HUDEP-2 (cell line): ENCODE data around the gene UBE2A.
A peak's percentile ranks its signal among the peaks of the same experiment; 100 is the strongest.

ENCODE experiments used
- DNase-seq, 76 experiments: peaks; one replicate each; lab custom pipeline; 2025; ENCODE audit not compliant: unreplicated experiment in 76 of 76; lab: John Stamatoyannopoulos, UW

The UBE2A gene

DNA sequence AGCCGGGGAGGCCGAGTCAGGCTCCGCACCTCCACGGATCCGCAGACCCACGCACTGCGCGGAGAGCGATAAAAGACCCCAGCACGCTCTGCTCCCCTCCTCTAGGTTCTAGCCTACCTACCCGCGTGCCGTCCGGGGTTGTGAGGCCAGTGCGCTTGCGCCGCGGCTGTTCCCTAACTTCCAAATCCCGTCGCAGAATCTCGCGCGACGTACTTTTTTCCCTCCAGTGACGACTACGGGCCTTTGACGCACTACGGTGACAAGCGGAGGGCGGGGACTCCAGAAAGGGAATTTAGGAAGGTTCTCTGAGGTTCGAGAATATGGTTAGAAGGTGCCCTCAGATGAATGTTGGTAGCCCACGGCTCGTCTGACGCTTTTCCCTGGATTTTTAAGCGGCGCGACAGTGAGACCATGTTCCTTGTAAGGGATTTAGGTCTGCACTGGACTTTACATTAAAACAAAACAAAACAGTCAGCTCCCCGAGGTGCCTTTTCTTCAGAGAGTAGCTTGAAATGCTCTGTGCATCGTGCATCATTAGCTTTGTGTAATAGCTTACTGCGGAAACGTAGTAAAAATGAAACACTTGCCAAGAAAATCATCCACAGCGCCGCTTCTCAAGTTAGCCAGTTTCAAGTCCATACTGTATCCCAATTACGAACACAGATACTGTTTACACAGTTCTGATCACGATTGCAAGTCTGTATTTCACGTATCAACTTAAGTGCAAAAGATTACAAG lies 32.1 kb downstream of the UBE2A start, which contains the start of gene NKRF:
NKRF (minus strand) TSS at position 145 of the 738 bp plus-strand sequence.
- DNase-seq, result peak; percentile 2 to 88 (median 74)

DNA sequence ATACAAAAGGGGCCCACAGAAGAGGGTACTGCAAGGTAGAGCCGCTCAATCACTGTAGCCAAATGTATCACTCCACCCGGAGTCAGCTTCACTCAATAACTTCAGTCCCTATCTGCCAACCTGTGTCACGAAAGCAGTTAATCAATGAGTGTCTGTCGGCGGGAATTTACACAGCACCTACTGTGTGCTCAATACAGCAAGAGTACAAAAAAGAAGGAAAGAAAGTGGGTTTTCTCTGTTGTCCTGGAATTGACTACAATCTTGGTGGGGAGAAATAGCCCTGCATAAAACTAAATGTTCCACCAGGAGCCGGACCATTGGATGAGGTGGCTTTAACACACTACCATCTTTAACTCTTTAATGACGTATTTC lies 32.6 kb downstream of the UBE2A start:
- no peak for DNase-seq

DNA sequence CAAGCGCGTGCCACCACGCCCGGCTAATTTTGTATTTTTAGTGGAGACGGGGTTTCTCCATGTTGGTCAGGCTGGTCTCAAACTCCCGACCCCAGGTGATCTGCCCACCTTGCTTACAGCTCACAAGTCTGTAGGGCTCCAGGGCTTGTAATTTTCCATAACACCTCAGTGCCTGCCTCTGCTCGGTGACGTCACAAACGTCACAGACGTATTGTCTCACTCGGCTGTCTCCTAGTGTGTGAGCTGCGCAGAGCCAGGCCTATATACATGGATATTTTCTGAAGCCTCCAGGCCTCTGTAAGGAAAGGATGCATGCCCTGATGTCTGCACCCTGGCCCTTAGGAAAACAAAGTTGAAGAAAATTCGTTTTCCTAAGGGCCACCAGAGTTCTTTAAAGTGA lies 40.4 kb downstream of the UBE2A start:
- DNase-seq, result no peak

DNA sequence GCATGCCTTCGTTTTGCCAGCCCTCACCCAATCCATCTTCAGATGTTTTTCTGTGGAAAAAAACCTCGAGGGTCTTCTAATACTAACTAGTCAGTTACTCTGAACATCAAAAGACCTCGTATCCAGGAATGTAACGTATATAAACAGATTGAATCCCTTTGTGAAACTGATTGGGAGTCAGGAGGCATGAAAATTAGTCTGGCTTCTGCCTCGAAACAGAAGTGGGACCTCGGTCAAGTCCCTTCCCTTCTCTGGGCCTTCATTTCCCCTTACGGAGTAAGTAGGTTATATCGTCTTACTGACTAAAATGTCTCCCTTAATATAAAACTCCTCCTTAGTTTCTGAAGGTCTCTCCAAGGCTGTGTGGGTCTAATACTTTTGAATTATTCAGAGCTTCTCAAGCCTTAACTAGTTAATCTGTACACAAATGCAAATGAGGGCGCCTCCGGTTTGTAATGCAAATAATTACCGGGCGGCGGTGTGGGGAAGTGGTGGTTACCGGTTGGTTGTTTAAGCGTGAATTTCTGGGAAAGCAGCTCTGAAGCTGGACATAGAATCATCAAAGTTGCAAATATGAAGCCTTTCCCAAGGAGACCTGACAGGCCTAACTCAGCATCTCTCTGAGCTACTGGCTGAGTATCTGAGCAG lies 43.3 kb downstream of the UBE2A start:
- DNase-seq, result no peak

DNA sequence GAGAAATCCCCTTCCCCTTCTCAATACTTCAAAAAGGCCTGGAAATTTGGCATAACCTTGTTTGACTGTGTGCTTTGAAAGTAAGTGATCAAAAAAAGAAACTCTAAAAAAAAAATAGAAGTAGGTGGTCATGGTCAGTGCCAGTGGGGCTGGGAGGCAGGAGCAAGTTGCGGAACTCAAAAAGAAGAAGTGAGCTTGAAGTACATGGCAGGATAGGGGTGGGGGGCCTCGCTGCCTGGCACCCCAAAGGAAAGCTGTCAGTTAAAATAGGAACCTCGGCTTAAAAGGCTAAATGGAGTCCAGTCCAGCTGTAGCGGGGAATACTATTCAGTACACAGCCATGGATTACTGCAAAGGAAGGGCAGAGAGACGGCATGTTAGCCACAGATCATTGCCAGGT lies 44.1 kb downstream of the UBE2A start:
- no peak for DNase-seq

DNA sequence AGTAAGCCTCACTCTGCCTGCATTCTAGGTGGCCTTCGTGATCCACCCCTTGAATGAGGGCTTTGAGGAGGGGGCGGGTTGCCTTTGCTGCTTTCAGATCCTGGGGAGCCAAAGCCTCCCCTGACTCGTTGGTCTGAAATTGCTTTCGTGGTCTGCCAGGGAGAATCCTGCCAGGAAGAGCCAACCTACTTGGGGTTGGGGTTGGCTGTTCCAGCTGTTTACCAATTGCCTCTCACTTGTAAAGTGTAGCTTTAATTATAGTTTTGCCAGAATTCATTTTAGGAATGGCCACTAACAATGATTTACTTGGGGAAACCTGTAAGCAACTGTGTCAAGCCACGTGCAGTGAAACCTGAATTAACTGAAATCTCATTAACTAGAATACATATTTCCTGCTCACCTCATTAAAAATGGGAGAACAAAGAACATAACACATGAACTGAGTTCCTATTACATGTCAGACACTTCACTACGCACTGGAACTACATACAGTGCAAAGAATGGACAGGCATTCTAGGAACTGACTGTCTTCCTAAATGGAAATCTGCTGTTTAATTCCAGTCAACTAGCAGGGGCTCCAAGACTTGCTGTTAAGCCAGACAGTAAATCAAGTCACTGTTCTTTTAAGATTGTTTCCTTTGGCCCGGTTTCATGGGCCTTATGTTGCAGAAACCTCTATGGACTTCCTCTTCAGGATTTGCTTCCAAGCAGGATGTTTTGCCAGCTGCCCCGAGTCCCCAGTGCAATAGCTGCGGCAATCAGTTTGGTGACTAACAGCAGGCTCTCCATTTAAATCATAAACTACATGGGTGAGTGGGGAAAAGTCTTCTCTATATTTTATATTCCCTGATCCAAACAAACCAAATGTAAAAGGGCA lies 48.2 kb downstream of the UBE2A start:
- DNase-seq, result no peak

DNA sequence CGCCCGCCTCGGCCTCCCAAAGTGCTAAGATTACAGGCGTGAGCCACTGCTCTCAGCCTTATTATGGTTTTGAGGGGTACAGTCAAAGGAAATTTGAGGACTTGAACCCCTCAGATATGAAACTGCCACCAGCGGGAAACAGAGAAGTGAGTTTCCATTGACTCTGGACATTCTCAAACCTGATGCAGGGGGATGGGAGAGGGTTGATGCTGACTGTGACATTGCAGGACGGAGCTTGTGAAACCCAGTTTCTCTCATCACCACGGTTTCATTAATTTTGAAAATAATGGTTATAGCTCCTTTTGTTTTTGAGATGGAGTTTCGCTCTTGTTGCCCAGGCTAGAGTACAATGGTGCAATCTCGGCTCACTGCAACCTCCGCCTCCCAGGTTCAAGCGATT lies 50.1 kb downstream of the UBE2A start:
- DNase-seq, result no peak

DNA sequence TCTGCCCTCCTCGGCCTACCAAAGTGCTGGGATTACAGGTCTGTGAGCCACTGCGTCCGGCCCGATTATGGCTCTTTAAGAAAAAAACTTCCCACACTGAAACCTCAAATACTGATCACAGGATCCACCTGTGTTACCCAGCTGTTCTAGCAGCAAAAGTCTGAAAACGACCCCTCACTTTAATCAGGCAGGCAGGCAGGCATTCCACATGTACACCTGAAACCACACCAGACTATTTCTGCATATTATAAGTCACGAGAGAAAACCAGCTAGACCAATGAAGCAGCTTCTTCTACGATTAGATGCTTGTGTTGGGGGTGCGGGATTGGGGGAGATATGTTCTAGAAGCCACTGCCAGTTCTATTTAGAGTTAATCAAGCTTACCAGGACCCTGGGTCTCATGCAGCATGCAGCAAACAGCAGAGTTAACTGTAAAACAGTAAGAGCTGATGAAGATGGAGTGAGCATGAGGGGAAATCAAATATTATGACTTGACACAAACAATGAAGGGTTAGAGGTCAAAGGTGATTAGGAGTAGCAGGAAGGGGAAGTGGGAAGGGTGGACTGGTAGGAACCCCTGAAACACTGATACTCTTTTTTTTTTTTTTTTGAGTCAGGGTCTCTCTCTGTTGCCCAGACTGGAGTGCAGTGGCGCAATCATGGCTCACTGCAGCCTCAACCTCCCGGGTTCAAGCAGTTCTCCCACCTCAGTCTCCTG lies 50.7 kb downstream of the UBE2A start:
- no peak for DNase-seq

DNA sequence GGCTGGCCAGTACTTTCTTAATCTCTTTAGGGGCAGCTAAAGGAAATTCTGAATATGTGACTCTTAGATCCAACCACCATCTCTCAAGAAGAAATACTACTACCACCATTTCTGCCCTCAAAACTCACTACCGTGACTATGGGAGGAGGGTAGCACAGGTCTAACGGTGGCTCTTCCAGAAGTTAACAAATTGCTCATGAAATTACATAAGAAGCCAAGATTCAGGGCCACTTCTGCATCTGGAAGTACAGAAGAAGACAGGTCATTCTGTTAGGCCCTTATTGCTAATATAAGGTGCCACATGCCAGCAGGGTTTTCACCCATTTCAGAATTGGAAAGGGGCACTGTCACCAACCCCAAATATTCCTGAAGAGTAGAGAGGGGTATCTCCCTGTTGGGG lies 51.5 kb downstream of the UBE2A start:
- DNase-seq, result no peak
